NCI-H345 (cell line): ENCODE measurements around the gene HEATR5B.
A peak's percentile ranks its signal among the peaks of the same experiment; 100 is the strongest.
"Not testable (repeated sequence)": the region's sequence is repeated elsewhere in the genome, so short reads cannot be mapped to it uniquely, and the experiment has no call there.

Experiments used
- DNase-seq: peaks from one replicate; lab custom pipeline; 2025; lab: John Stamatoyannopoulos, UW

The HEATR5B gene

GRCh38 chr2:36981911-36982310 lies 102.3 kb downstream of the HEATR5B start:
- DNase-seq: no peak

GRCh38 chr2:36979007-36979406 lies 105.2 kb downstream of the HEATR5B start:
- DNase-seq: not testable (repeated sequence)

GRCh38 chr2:36976065-36976464 lies 108.1 kb downstream of the HEATR5B start:
- DNase-seq: no peak

- no peak for DNase-seq
Measured at GRCh38 chr2:36975306-36975705, 108.9 kb downstream of the HEATR5B start.

- no peak for DNase-seq
Measured at GRCh38 chr2:36973320-36973719, 110.9 kb downstream of the HEATR5B start.

GRCh38 chr2:36971990-36972389 lies 112.2 kb downstream of the HEATR5B start:
- no peak for DNase-seq

GRCh38 chr2:36967236-36967876 lies 116.8 kb downstream of the HEATR5B start:
- DNase-seq: peak; percentile 20

GRCh38 chr2:36966370-36967235 lies 117.6 kb downstream of the HEATR5B start, which contains the start of gene STRN:
Gene STRN, minus strand, starts transcription at chr2:36966536. Its CDS starts 73 bp downstream, at chr2:36966463.
- peak; percentile 97 for DNase-seq

- DNase-seq: peak; percentile 57
Measured at GRCh38 chr2:36965751-36966369, 118.3 kb downstream of the HEATR5B start.

- no peak for DNase-seq
Measured at GRCh38 chr2:36965206-36965605, 119.0 kb downstream of the HEATR5B start.

GRCh38 chr2:36964496-36965058 lies 119.6 kb downstream of the HEATR5B start:
- no peak for DNase-seq

GRCh38 chr2:36963734-36964133 lies 120.4 kb downstream of the HEATR5B start:
- DNase-seq: no peak

GRCh38 chr2:36963106-36963505 lies 121.1 kb downstream of the HEATR5B start:
- DNase-seq: no peak

- DNase-seq: no peak
Measured at GRCh38 chr2:36960773-36961172, 123.4 kb downstream of the HEATR5B start.

- DNase-seq: no peak
Measured at GRCh38 chr2:36960005-36960675, 124.0 kb downstream of the HEATR5B start.

- DNase-seq: no peak
Measured at GRCh38 chr2:36954977-36955607, 129.1 kb downstream of the HEATR5B start.

GRCh38 chr2:36952748-36953197 lies 131.4 kb downstream of the HEATR5B start:
- DNase-seq: no peak

- DNase-seq: no peak
Measured at GRCh38 chr2:36951574-36951973, 132.6 kb downstream of the HEATR5B start.

- DNase-seq: no peak
Measured at GRCh38 chr2:36951027-36951518, 133.1 kb downstream of the HEATR5B start.

GRCh38 chr2:36949845-36950244 lies 134.3 kb downstream of the HEATR5B start:
- no peak for DNase-seq

- DNase-seq: not testable (repeated sequence)
Measured at GRCh38 chr2:36945240-36945639, 138.9 kb downstream of the HEATR5B start.
